ENCODE data around the gene HMCN2.

GRCh38 chr9:130385257-130385656 lies 119.7 kb downstream of the HMCN2 start:
- TF ChIP-seq MAZ (IDR thresholded peaks at IDR 0.05; ENCODE audit: borderline replicate concordance, low read depth, low read length) (no peak), MAFK (IDR thresholded peaks at IDR 0.05; ENCODE audit: partially characterized antibody) (no peak), EHMT2 (IDR thresholded peaks at IDR 0.05; ENCODE audit: low read depth) (no peak), CTCF (IDR thresholded peaks at IDR 0.05) (no peak), REST (IDR thresholded peaks at IDR 0.05) (no peak)
- TF ChIP-seq, protein P1, sequence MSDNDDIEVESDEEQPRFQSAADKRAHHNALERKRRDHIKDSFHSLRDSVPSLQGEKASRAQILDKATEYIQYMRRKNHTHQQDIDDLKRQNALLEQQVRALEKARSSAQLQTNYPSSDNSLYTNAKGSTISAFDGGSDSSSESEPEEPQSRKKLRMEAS (IDR thresholded peaks at IDR 0.05), result no peak
